NCI-H1694 (cell line): ENCODE measurements around the gene RANBP17.
"Not testable (repeated sequence)": the region's sequence is repeated elsewhere in the genome, so short reads cannot be mapped to it uniquely, and the experiment has no call there.

Source experiments
- DNase-seq: peaks from one replicate; lab custom pipeline; 2025; lab: John Stamatoyannopoulos, UW

RANBP17 gene

DNA sequence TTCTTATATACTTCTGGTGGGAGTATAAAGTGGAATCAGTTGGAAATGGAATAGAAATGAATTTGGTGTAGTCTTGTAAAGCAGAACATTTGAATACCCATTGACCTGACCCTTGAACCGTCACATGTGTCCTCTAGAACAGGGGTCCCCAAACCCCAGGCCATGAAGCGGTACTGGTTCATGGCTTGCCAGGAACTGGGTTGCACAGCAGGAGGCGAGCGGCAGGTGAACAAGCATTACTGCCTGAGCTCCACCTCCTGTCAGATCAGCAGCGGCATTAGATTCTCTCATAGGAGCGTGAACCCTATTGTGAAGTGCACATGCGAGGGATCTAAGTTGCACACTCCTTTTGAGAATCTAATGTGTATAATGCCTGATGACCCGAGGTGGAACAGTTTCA is 80.0 kb downstream of the RANBP17 start:
- no peak for DNase-seq

GRCh38 chr5:170945275-170945674 is 83.5 kb downstream of the RANBP17 start:
- DNase-seq: no peak

- no peak for DNase-seq
These were observed 98.7 kb downstream of the RANBP17 start for GRCh38 chr5:170960567-170960966.

GRCh38 chr5:170963521-170963920 is 101.7 kb downstream of the RANBP17 start:
- no peak for DNase-seq

- DNase-seq: no peak
These were observed 112.6 kb downstream of the RANBP17 start for GRCh38 chr5:170974461-170974860.

DNA sequence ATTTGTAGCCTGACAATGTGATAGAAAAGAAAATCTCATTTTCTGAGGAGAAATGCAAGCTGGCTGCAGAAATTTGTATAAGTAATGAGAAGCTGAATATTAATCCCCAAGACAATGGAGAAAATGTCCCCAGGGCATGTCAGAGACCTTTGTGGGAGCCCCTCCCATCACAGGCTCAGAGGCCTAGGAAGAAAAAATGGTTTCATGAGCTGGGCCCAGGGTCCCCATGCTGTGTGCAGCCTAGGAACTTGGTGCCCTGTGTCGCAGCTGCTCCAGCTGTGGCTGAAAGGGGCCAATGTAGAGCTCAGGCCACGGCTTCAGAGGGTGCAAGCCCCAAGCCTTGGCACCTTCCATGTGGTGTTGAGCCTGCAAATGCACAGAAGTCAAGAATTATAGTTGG is 118.4 kb downstream of the RANBP17 start:
- not testable (repeated sequence) for DNase-seq

- DNase-seq: no peak
These were observed 123.7 kb downstream of the RANBP17 start for GRCh38 chr5:170985486-170985885.

GRCh38 chr5:170986598-170986997 is 124.8 kb downstream of the RANBP17 start:
- peak; percentile 38 for DNase-seq

DNA sequence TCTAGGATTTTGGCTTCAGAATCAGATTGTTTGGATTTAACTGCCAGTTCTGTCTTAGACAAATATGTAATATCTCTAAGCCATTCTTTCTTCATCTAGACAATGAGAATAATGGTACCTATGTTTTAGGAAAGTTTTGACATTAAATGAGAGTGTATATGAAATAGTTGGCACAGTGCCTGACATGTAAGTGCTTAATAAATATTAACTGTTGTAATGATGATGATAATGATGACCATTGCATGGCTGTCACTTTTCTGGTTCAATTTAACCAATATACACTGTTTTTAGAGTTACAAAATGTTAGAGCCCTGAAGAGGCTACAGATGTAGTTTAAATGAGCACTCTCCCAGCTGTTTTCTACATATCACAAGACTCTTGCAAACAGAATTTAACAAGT is 131.7 kb downstream of the RANBP17 start:
- no peak for DNase-seq

DNA sequence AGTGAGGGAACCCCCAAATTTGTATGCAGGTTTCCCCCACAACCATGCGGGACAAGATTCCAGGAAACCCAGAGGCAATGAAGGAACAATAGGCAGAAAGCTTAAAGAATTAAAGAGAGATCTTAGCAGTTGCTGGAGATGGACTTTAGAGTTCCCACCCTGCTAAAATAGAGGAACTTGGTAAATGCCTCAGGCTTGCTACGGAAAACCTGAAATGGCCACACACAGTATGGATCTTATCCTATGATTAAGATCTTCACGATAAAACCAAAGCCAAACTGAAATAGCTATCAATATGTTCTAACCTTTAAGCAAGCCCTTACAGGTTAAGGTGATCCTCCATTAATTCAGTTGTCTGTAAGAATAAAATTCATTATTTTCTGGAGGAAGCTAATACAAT is 148.3 kb downstream of the RANBP17 start:
- no peak for DNase-seq

DNA sequence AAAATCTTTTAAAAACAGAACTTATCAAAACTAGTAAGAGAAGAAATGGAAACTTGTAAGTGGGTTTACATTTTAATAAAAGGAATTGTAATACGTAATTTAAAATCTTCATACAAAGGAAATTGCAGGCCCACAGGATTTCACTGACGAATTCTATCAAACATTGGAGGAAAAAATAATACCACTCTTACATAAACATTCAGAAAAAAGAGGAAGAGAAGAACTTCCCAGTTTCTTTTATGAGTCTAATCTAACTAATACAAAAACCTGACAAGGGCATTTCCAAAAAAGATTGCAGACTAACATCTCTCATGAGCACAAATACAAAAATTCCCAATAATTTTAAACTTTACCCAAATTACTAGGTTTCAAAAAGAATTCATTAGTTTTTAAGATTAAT is 149.0 kb downstream of the RANBP17 start:
- DNase-seq: no peak

DNA sequence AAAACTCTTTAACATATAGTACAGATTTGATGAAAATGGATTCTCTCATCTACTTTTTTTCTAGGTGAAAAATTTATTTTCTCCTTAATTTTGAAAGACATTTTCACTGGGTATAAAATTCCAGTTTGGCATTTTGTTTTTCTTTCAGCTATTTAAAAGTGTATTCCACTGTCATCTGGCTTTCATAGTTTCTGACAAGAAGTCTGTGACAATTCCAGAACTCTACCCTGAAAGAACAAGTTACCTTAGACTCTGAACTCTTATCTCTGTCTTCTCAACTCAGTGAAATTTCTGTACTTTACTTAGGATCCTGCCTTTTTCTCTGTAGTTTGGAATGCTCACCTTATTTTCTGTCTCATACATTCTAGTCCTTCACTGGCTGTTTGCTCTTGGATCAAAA is 161.7 kb downstream of the RANBP17 start:
- DNase-seq: no peak

- DNase-seq: no peak
These were observed 162.3 kb downstream of the RANBP17 start for GRCh38 chr5:171024084-171024483.

DNA sequence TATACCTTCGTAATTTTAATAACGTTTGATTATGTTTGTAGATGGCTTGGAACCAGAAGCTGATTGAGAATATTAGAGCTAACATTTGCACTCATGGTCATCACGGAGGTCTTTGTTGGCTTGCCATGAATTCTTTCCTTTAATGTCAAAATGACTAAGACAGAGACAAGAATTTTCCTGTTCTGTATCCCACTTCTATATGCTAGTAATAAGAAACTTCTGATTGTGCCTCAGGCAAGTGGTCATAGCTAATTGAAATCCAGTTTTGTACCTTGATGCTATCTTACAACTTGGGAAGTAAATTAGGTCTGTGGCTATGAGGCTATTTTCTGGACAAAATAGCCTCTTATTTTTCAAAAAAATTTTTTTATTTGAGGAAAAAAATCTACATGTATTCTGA is 167.6 kb downstream of the RANBP17 start:
- no peak for DNase-seq

DNA sequence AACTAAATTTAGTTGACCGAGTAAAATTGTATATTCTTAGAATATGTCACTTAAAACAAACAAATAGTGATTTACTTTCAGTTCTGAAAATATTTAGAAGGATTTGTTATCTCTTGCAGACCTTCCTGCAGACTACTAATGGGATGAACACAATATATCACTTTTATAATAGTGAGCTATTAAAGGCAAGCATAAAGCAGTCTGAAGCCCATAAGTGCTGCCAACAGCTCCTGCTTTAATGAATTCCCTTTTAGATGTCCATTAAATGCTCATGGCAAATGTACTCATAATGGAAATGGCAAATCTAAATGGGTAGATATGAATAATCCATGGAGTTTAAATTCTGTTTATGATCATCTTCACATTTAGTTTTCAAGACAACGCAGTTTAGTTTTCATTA is 170.2 kb downstream of the RANBP17 start:
- no peak for DNase-seq

GRCh38 chr5:171032435-171032973 is 170.7 kb downstream of the RANBP17 start:
- DNase-seq: no peak

- not testable (repeated sequence) for DNase-seq
These were observed 180.1 kb downstream of the RANBP17 start for GRCh38 chr5:171041893-171042292.

- no peak for DNase-seq
These were observed 189.1 kb downstream of the RANBP17 start for GRCh38 chr5:171050916-171051315.

DNA sequence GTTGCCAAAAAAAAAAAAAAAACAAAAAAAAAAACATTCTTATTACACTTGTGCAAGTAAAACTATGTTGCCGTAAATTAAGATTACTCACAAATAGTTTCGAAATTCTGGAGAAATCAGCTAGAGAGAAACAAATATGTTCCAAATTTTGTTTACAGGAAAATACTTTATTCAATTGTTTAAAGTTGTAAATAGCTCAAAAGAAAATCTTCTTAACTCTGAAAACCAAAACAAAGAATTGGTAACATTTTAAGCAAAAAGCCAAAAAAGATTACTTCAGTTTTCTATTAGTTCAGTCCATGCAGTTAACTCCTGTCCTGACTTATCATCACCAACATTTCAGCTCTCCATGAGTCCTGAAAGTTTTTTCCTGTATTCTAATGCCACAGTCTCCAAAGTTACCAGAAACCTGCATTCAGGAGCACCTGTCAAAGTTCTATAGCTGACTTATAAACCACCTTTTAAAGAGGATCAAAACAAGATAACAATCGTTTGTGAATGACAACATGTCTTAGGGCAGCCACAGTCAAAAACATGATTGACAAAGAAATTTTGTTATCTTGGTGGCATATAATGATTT is 194.1 kb downstream of the RANBP17 start:
- no peak for DNase-seq

- no peak for DNase-seq
These were observed 205.8 kb downstream of the RANBP17 start for GRCh38 chr5:171067540-171068130.

DNA sequence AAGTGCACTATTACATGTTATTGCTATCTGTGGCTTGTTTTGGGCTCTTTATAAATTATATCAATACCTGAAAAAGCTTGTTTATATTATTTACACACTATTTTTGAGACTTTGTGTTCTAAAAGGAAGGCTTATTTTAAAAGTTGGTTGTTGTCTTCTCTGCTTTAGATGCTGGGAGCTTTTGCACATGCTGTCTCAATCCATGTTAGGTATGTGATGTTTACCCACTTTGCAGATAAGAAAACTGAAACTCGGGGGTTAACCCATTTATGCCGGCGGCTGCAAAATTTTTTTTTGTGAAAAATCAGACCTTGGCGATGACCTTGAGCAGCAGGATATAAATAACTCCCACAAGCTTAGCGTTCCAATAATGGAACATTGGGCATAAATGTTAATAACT is 212.9 kb downstream of the RANBP17 start:
- DNase-seq: no peak

DNA sequence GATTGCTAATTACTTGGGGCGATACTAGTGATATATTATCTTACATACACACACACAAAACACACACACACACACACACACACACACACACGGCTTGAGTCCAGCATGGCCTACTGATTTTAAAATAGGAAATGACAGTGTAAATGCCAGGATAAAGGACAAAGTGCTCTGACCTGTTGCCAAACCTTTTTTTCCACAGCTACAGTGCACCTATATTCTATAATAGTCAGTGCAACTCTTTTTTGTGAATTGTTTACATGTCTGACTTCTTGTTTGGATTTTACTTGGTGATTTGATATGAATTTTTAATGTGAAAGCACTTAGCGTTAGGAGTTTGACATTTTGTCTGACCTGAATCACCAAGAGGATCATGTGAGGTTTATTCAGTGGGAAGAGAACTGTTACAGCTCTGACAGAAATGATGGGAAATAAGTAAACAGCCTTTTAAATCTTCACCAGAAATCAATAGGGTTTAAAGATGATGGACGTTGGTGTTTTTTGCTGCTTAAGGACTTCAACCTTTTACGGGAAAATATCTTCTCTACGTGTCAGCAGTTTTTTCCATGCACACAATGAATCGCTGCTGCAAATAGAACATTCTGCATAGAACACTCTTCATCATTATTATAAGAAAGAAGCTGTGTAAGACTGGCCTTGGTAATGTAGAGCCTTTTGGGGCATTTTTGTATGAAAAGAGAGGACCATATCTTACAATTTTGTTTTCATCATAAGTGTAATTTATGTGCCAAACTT is 218.5 kb downstream of the RANBP17 start:
- no peak for DNase-seq

GRCh38 chr5:171081319-171081718 is 219.5 kb downstream of the RANBP17 start:
- no peak for DNase-seq
